OCI-LY3 (cell line): ENCODE results near the gene CDH5.

ENCODE experiments used
- EZH2phosphoT487 ChIP-seq: fragments of 200-600 bp; shearing (Covaris generic); IDR thresholded peaks from 2 replicates; pipeline ENCODE4 v1.6.1; 2018; ENCODE audit warnings: antibody characterized with exemption, mixed run types, low read depth
- TF ChIP-seq, protein P1 (sequence below): fragments of 200-600, 300-600 bp; sonication (generic); IDR thresholded peaks from 2 replicates; pipeline ENCODE4 v1.5.1; 2014; ENCODE audit warnings: antibody characterized with exemption, low read length, low read depth

DNA sequence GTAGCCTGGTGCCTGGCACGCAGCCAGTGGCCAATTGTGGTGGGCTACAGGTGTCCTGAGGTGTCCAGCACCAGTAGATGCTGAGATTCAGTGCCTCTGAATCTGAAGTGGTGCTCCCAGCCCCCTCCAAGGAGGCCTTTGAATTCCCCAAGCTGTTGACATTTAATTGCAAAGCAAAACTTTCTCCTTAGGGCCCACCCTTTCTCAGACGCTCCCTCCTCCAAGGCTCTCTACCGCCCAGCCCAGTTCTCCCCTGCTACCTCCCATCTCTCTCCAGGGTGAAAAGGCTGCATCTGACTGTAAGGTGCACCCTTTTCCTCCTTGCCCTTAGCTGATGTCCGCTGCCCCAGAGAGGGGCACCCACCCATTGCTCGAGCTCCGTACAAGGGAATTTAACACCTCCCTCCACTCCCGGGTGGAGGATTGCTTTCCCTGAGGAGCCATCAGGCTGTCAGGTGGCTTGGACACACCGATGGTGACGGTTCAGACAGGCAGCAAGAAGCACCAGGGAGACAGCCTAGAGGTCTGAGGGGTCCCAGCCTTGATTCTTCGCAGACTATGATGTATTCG, 62.3 kb downstream of the CDH5 start:
- TF ChIP-seq, protein P1, sequence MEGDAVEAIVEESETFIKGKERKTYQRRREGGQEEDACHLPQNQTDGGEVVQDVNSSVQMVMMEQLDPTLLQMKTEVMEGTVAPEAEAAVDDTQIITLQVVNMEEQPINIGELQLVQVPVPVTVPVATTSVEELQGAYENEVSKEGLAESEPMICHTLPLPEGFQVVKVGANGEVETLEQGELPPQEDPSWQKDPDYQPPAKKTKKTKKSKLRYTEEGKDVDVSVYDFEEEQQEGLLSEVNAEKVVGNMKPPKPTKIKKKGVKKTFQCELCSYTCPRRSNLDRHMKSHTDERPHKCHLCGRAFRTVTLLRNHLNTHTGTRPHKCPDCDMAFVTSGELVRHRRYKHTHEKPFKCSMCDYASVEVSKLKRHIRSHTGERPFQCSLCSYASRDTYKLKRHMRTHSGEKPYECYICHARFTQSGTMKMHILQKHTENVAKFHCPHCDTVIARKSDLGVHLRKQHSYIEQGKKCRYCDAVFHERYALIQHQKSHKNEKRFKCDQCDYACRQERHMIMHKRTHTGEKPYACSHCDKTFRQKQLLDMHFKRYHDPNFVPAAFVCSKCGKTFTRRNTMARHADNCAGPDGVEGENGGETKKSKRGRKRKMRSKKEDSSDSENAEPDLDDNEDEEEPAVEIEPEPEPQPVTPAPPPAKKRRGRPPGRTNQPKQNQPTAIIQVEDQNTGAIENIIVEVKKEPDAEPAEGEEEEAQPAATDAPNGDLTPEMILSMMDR, result no peak
- no peak for TF ChIP-seq EZH2phosphoT487
